ENCODE measurements around the gene NKD1.

Gene NKD1

GRCh38 chr16:50655558-50656055 lies 107.4 kb downstream of the NKD1 start:
- Histone ChIP-seq H3K27me3 (replicated peaks; ENCODE audit: control insufficient read depth, insufficient read depth, low read length, poor library complexity, severe bottlenecking) (no peaks in the 10 kb centered on the region), H3K4me1 (ENCODE audit: control insufficient read depth, insufficient read depth, low read length, poor library complexity, severe bottlenecking) (no peaks in the 10 kb centered on the region), H3K9me3 (ENCODE audit: control insufficient read depth, low read length) (no peaks in the 10 kb centered on the region), H3K27ac (ENCODE audit: insufficient read depth, low read length, poor library complexity, severe bottlenecking) (no peak overlapping the region), H3K4me3 (ENCODE audit: insufficient read depth, low read depth, low read length, poor library complexity, severe bottlenecking) (no peak overlapping the region), H3K36me3 (ENCODE audit: control insufficient read depth, insufficient read depth, low read length) (no peaks in the 10 kb centered on the region)
- DNase-seq: no peak

GRCh38 chr16:50657241-50657640 lies 109.0 kb downstream of the NKD1 start:
- H3K4me1 ChIP-seq (ENCODE audit: control insufficient read depth, insufficient read depth, low read length, poor library complexity, severe bottlenecking): no peaks in the 10 kb centered on the region
- no peak for DNase-seq
- H3K36me3 ChIP-seq (ENCODE audit: control insufficient read depth, insufficient read depth, low read length): no peaks in the 10 kb centered on the region
- no peak overlapping the region for H3K27ac ChIP-seq (ENCODE audit: insufficient read depth, low read length, poor library complexity, severe bottlenecking)
- no peak overlapping the region for H3K4me3 ChIP-seq (ENCODE audit: insufficient read depth, low read depth, low read length, poor library complexity, severe bottlenecking)
- H3K27me3 ChIP-seq (replicated peaks; ENCODE audit: control insufficient read depth, insufficient read depth, low read length, poor library complexity, severe bottlenecking): no peaks in the 10 kb centered on the region
- H3K9me3 ChIP-seq (ENCODE audit: control insufficient read depth, low read length): no peaks in the 10 kb centered on the region

- H3K27me3 ChIP-seq (replicated peaks; ENCODE audit: control insufficient read depth, insufficient read depth, low read length, poor library complexity, severe bottlenecking): no peaks in the 10 kb centered on the region
- H3K9me3 ChIP-seq (ENCODE audit: control insufficient read depth, low read length): no peaks in the 10 kb centered on the region
- no peak overlapping the region for H3K27ac ChIP-seq (ENCODE audit: insufficient read depth, low read length, poor library complexity, severe bottlenecking)
- DNase-seq: no peak
- H3K4me3 ChIP-seq (ENCODE audit: insufficient read depth, low read depth, low read length, poor library complexity, severe bottlenecking): no peak overlapping the region
- H3K36me3 ChIP-seq (ENCODE audit: control insufficient read depth, insufficient read depth, low read length): no peaks in the 10 kb centered on the region
- no peaks in the 10 kb centered on the region for H3K4me1 ChIP-seq (ENCODE audit: control insufficient read depth, insufficient read depth, low read length, poor library complexity, severe bottlenecking)
Measured at GRCh38 chr16:50659806-50660205, 111.6 kb downstream of the NKD1 start.

- no peaks in the 10 kb centered on the region for H3K9me3 ChIP-seq (ENCODE audit: control insufficient read depth, low read length)
- H3K4me3 ChIP-seq (ENCODE audit: insufficient read depth, low read depth, low read length, poor library complexity, severe bottlenecking): no peak overlapping the region
- no peak for DNase-seq
- peaks cover 15% of the 10 kb centered on the region for H3K4me1 ChIP-seq (ENCODE audit: control insufficient read depth, insufficient read depth, low read length, poor library complexity, severe bottlenecking)
- no peaks in the 10 kb centered on the region for H3K27me3 ChIP-seq (replicated peaks; ENCODE audit: control insufficient read depth, insufficient read depth, low read length, poor library complexity, severe bottlenecking)
- H3K27ac ChIP-seq (ENCODE audit: insufficient read depth, low read length, poor library complexity, severe bottlenecking): no peak overlapping the region
- H3K36me3 ChIP-seq (ENCODE audit: control insufficient read depth, insufficient read depth, low read length): no peaks in the 10 kb centered on the region
Measured at GRCh38 chr16:50662306-50662940, 114.2 kb downstream of the NKD1 start.

GRCh38 chr16:50664270-50664669 lies 116.1 kb downstream of the NKD1 start:
- no peak for DNase-seq
- H3K36me3 ChIP-seq (ENCODE audit: control insufficient read depth, insufficient read depth, low read length): no peaks in the 10 kb centered on the region
- peaks cover 17% of the 10 kb centered on the region for H3K4me1 ChIP-seq (ENCODE audit: control insufficient read depth, insufficient read depth, low read length, poor library complexity, severe bottlenecking)
- H3K9me3 ChIP-seq (ENCODE audit: control insufficient read depth, low read length): no peaks in the 10 kb centered on the region
- H3K27me3 ChIP-seq (replicated peaks; ENCODE audit: control insufficient read depth, insufficient read depth, low read length, poor library complexity, severe bottlenecking): no peaks in the 10 kb centered on the region
- no peak overlapping the region for H3K27ac ChIP-seq (ENCODE audit: insufficient read depth, low read length, poor library complexity, severe bottlenecking)
- no peak overlapping the region for H3K4me3 ChIP-seq (ENCODE audit: insufficient read depth, low read depth, low read length, poor library complexity, severe bottlenecking)

- H3K4me1 ChIP-seq (ENCODE audit: control insufficient read depth, insufficient read depth, low read length, poor library complexity, severe bottlenecking): peaks cover 17% of the 10 kb centered on the region
- peak; percentile 59 to 70 (median 61) for DNase-seq
- peaks cover 3% of the 10 kb centered on the region for H3K36me3 ChIP-seq (ENCODE audit: control insufficient read depth, insufficient read depth, low read length)
- H3K9me3 ChIP-seq (ENCODE audit: control insufficient read depth, low read length): no peaks in the 10 kb centered on the region
- peak overlapping the region; percentile 30 for H3K27ac ChIP-seq (ENCODE audit: insufficient read depth, low read length, poor library complexity, severe bottlenecking)
- H3K4me3 ChIP-seq (ENCODE audit: insufficient read depth, low read depth, low read length, poor library complexity, severe bottlenecking): peak overlapping the region; percentile 65
- H3K27me3 ChIP-seq (replicated peaks; ENCODE audit: control insufficient read depth, insufficient read depth, low read length, poor library complexity, severe bottlenecking): no peaks in the 10 kb centered on the region
Measured at GRCh38 chr16:50665128-50665878, 117.1 kb downstream of the NKD1 start.

- Histone ChIP-seq H3K4me3 (ENCODE audit: insufficient read depth, low read depth, low read length, poor library complexity, severe bottlenecking) (peak overlapping the region; percentile 27), H3K9me3 (ENCODE audit: control insufficient read depth, low read length) (peaks cover 2% of the 10 kb centered on the region), H3K27me3 (replicated peaks; ENCODE audit: control insufficient read depth, insufficient read depth, low read length, poor library complexity, severe bottlenecking) (no peaks in the 10 kb centered on the region), H3K27ac (ENCODE audit: insufficient read depth, low read length, poor library complexity, severe bottlenecking) (peak overlapping the region; percentile 60), H3K36me3 (ENCODE audit: control insufficient read depth, insufficient read depth, low read length) (peaks cover 6% of the 10 kb centered on the region), H3K4me1 (ENCODE audit: control insufficient read depth, insufficient read depth, low read length, poor library complexity, severe bottlenecking) (peaks cover 17% of the 10 kb centered on the region)
- DNase-seq: peak in 1 of 3 donors; percentile 25
Measured at GRCh38 chr16:50666658-50667496, 118.7 kb downstream of the NKD1 start.

- no peak for DNase-seq
- Histone ChIP-seq H3K27ac (ENCODE audit: insufficient read depth, low read length, poor library complexity, severe bottlenecking) (peak overlapping the region; percentile 60), H3K27me3 (replicated peaks; ENCODE audit: control insufficient read depth, insufficient read depth, low read length, poor library complexity, severe bottlenecking) (no peaks in the 10 kb centered on the region), H3K36me3 (ENCODE audit: control insufficient read depth, insufficient read depth, low read length) (peaks cover 14% of the 10 kb centered on the region), H3K4me1 (ENCODE audit: control insufficient read depth, insufficient read depth, low read length, poor library complexity, severe bottlenecking) (peaks cover 17% of the 10 kb centered on the region), H3K9me3 (ENCODE audit: control insufficient read depth, low read length) (peaks cover 11% of the 10 kb centered on the region), H3K4me3 (ENCODE audit: insufficient read depth, low read depth, low read length, poor library complexity, severe bottlenecking) (no peak overlapping the region)
Measured at GRCh38 chr16:50667497-50668367, 119.5 kb downstream of the NKD1 start.

- no peak for DNase-seq
- Histone ChIP-seq H3K36me3 (ENCODE audit: control insufficient read depth, insufficient read depth, low read length) (peaks cover 22% of the 10 kb centered on the region), H3K27me3 (replicated peaks; ENCODE audit: control insufficient read depth, insufficient read depth, low read length, poor library complexity, severe bottlenecking) (no peaks in the 10 kb centered on the region), H3K4me3 (ENCODE audit: insufficient read depth, low read depth, low read length, poor library complexity, severe bottlenecking) (no peak overlapping the region), H3K4me1 (ENCODE audit: control insufficient read depth, insufficient read depth, low read length, poor library complexity, severe bottlenecking) (peaks cover 17% of the 10 kb centered on the region), H3K9me3 (ENCODE audit: control insufficient read depth, low read length) (peaks cover 13% of the 10 kb centered on the region), H3K27ac (ENCODE audit: insufficient read depth, low read length, poor library complexity, severe bottlenecking) (peak overlapping the region; percentile 1)
Measured at GRCh38 chr16:50668368-50669008, 120.3 kb downstream of the NKD1 start.

All from effector memory CD4-positive, alpha-beta T cell (primary cell).